IMR-90 (cell line): ENCODE results near the gene SIX4.

Experiments
- MAFK ChIP-seq: IDR thresholded peaks from 2 replicates; pipeline ENCODE4 v1.6.1; 2012; ENCODE audit warnings: low read depth, low read length, improper control_type of control experiment
- MXI1 ChIP-seq: IDR thresholded peaks from 2 replicates; pipeline ENCODE4 v1.6.1; 2012; ENCODE audit warnings: low read depth, mild to moderate bottlenecking, low read length, moderate library complexity, borderline replicate concordance
- RCOR1 ChIP-seq: IDR thresholded peaks from 2 replicates; pipeline ENCODE4 v1.6.1; 2012; ENCODE audit warnings: mild to moderate bottlenecking, low read length, improper control_type of control experiment; ENCODE audit not compliant: insufficient replicate concordance
- TF ChIP-seq, protein P1 (sequence below): conservative IDR thresholded peaks from 2 replicates; pipeline ENCODE4 v1.5.1; 2012; ENCODE audit warnings: mild to moderate bottlenecking, low read depth, low read length, improper control_type of control experiment

DNA sequence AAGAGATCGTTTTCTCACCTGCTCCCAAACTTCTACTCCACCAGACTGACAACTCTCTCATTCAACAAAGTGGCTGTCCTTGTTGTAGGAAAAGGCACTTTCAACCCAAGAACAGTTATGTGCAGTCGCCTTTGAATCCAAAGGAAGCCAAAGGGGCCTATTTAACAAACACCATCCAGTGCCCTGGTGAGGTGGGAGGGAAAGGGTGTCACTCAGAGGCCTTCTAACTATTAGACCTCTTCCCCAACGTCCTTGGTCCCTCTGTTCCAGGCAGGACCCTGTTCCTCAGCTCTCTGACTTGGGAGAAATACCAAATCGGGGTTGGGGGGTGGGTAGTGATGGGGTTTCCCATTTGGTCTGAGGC lies 3.2 kb downstream of the SIX4 start:
- TF ChIP-seq MAFK = no peak
- TF ChIP-seq, protein P1, sequence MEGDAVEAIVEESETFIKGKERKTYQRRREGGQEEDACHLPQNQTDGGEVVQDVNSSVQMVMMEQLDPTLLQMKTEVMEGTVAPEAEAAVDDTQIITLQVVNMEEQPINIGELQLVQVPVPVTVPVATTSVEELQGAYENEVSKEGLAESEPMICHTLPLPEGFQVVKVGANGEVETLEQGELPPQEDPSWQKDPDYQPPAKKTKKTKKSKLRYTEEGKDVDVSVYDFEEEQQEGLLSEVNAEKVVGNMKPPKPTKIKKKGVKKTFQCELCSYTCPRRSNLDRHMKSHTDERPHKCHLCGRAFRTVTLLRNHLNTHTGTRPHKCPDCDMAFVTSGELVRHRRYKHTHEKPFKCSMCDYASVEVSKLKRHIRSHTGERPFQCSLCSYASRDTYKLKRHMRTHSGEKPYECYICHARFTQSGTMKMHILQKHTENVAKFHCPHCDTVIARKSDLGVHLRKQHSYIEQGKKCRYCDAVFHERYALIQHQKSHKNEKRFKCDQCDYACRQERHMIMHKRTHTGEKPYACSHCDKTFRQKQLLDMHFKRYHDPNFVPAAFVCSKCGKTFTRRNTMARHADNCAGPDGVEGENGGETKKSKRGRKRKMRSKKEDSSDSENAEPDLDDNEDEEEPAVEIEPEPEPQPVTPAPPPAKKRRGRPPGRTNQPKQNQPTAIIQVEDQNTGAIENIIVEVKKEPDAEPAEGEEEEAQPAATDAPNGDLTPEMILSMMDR = no peak
- no peak for TF ChIP-seq MXI1
- TF ChIP-seq RCOR1 = no peak
